DMS 273 treated with DMSO at 0.1 percent for 48 hours (cell line): ENCODE results near the gene MAB21L1.

Experiments
- DNase-seq: peaks from one replicate; lab custom pipeline; 2025; lab: John Stamatoyannopoulos, UW

Gene MAB21L1

GRCh38 chr13:35479706-35480105, 3.2 kb upstream of the MAB21L1 start:
- no peak for DNase-seq

- no peak for DNase-seq
Observed at GRCh38 chr13:35479038-35479492, 2.6 kb upstream of the MAB21L1 start.

- no peak for DNase-seq
Observed at GRCh38 chr13:35478271-35479037, 2.0 kb upstream of the MAB21L1 start.

DNA sequence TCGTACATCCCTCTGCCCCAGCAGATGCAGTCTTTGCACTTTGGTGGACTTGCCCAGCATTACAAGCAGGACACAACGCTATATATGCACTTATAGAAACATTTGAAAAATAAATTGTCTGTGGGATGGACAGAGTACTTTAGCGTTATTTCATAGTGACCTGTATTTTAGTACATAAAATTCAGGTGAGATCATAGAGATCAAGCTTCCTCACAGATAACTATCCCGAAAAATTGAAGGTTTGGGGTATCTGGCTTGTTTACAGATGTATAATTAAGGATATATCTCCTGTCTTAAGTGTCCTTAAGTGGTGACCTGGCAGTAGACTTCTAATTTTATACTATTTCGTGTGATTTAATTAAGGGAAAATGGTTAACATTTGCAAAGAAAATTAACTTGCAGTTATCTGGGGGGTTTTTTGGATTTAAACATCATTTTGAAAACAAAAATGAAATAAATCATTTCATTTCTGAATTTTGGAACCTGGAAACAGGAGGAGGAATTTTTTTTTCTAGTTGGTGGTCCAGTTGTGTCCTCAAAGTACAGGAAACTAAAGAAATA, 977 bp upstream of the MAB21L1 start:
- DNase-seq: no peak

DNA sequence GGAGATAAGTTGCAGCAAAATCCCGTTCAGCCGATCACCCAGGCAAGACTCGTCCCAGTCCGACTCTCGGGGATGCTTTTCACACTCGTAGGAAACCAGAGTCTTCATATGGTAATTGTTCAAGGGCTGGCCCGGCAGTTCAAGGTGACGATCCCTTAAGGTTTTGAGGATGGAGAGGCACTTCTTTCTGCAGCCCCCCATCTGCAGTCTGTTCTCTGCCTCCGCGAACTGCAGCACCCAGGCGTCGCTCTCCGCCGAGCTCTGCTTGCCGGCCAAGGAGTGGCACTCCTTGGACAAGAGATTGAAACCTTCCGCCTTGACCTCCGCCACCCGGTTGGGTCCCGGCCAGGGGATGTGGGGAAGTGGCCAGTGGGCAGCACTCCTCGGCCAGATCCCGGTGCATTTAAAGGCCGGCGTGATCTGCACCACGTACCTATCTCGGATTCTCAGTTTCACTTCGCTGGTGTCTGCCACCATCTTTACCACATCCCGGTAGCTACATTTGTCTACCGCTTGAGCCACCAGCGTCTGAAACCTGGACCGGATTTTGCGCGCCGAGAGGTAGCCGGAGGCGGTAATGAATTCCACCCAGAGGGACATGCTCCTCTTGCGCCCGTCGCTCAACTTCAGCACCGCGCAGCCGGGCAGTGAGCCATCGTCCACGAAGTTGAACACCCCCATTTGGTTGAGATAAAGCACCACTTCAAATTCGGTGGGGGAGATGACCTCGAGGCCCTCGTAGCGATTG, 1.1 kb downstream of the MAB21L1 start:
- DNase-seq: no peak

DNA sequence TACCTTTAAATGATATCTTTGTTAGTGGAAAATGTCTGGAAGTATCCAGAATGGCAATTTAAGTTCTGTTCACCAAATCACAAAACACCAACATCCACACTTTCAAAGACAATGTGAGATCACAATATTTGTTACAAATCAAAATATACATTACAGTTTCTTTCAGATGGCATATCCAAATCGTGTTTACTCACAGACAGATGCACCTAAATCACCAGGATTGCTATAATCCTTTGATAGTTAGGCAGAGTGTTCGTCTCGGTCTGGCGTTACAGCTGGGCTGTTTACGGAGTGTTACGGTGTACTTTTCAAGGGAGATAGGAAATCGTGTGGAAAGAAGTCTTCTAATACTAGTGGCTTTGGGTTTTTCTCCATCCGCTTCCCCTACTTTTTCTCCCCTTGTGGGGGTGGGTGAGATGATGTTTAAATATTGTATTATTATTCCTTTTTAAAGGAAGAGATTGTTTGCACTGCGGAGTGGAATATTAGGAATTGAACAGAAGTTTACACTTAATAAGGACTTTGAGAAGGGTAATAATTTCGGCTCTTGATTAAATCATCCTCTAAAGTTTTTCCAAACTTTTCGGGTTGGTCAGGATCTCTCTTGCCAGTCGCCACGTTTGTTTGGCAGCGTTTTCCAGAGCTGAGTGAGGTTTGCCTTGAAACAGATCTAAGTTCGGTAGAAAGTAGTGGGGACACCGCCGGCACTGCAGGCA, 1.8 kb downstream of the MAB21L1 start:
- DNase-seq: no peak

DNA sequence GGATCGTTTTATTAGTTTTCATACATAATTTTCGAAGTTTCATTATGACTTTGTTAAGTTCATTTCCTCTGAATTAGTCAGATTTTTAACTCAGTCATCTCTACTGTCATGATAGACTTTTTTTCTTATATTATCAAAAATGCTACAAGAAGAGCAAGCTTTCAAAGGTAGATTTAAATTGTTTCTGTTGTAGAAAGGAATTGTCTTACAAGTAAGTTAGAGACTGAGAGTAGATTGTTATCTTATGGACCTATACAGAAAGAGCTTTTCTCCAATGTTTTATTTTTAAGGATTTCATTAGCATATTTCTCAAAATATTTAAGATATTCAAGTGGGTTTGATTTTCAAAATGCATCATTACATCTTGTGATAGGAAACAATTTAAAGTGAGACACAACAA, 2.7 kb downstream of the MAB21L1 start:
- DNase-seq: no peak

DNA sequence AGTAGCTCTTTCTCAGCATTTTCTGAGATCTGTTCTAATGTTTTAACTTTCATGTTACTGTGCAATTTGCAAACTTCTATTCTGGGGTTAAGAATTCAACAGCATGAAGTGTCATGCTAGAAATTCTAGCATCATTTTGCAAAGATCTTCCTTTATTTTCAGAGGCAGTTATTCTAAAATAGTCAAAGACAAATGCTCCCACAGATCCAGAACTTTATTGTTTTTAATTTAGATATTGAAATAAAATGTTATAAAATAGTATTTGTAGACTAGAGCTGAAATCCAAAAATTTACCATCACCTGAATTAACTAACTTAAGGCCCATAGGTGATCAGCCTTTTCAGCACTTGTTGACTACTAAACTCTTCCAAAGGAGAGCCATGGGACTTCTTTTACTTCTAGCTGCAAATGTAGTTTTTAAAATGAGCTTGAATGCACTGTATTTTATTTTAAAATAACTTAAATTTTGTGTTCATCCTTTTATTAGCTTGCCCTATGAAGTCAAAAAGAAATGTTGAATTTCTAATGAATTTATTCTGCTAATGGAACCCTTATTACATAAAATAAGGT, 3.2 kb downstream of the MAB21L1 start:
- DNase-seq: no peak

DNA sequence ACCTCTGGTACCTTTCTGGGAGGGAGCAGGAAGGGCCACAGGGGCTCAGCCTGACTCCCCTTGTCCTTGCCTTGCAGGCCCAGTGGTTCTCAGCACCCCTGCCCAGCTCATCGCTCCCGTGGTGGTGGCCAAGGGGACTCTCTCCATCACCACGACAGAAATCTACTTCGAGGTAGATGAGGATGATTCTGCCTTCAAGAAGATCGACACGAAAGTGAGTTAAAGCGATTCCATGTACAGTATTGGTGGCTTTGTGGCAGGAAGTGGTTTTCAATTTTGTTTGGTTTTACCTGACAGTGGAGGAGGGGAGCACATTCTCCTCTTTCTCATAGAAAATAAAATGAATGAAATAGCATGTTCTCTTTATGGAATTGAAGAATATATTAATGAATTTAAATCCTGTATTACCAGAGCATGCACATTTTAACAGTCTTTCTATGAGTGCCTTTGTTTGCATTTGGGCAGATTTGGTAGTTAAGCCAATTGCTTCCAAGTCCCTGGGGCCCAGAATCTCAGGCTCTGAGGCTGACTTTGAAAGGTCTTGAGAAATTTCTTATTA, 4.1 kb downstream of the MAB21L1 start:
- DNase-seq: no peak

DNA sequence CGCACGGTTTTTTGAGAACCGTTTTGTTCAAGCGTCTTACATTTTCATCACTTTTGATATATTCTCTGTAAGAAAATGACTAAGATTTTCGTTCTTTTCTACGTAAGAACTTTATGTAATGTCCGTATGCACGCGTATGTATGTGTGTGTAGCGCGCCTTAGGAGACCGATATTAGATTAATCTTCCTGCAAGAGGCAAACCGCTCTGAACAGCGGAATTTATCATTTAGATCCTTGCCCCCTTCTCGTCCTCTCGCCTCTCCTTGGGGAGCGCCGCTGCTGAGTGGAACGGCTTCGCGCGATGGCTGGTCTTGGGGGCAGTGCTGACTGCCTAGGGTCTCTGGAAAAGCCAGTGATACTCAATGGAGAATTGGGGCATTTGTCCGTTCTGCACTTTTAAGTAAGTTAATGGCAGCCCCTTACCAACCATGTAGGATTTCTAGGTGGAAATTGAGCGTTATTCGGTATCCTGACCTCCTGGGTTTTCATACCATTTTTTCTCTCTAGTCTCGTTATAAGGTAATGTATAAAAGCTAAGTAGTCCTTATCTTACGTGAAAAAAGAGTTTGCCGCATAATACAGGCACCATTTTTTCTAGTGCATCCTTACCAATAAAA, 4.7 kb downstream of the MAB21L1 start:
- no peak for DNase-seq

DNA sequence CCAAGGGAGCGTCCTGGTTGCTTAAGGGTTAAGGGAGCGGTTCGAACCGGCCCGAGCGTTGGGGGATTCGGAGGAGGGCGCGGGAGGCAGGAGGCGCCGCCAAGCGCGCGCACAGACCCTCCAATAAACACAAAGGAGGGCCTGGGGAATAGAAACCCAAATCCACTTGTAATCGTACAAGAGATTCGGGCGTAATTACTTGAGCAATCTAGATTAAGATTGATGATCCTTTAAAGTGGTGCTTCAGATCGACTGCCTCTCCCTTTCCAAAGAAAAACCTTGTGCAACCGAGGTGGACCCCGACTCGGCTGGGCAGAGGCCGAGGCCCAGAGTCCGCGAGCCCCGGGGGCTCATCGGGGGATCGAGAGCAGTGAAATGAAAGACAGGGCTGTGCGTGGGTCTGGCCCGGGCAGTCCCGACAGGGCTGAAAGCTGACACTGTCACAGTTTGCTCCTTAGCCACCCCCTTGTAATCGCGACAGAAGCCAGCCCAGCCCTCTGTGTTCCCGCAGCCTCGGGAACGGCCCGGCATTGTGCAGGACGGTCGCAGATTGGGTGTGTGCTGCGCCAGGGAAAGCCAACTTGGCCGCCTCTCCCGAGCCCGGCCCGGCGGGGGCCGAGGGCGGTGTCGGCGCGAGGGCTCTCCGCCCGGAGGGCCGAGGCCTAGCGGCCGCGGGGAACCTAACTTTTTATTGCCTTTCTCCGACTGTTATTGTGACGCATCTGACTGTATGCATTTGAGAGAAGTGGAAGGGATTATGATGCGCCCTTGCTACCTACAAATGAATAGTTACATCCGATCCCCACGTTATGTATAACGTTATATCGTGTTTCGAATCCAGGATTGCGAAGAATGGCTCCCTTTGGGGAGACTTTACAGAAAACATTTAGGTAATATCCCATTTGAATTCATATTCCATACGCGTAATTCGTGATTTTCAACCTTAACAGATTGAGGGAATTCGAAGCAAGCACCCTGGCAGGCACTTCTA, 5.5 kb downstream of the MAB21L1 start:
- no peak for DNase-seq

GRCh38 chr13:35469806-35470525, 6.5 kb downstream of the MAB21L1 start:
- DNase-seq: no peak

GRCh38 chr13:35468195-35468594, 8.3 kb downstream of the MAB21L1 start:
- no peak for DNase-seq

- no peak for DNase-seq
Observed at GRCh38 chr13:35465371-35465770, 11.1 kb downstream of the MAB21L1 start.

DNA sequence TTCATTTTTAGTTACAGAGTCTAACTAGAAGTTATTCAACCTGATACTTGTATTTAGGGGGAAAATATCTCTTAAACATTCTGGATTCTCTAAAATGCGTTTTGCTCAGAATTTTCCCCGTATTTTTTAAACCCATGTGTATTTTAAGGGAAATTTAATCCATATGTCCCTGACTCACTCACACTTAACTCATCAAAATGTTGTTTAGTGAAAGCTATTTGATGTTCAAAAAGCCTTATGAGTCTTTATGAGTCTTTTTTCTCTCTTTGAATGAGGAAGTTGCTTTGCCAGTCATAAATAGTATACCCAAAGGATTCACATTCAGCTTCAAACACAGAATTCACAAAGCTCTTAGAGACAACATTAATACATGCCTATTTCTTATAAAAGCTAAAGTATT, 16.4 kb downstream of the MAB21L1 start:
- no peak for DNase-seq

DNA sequence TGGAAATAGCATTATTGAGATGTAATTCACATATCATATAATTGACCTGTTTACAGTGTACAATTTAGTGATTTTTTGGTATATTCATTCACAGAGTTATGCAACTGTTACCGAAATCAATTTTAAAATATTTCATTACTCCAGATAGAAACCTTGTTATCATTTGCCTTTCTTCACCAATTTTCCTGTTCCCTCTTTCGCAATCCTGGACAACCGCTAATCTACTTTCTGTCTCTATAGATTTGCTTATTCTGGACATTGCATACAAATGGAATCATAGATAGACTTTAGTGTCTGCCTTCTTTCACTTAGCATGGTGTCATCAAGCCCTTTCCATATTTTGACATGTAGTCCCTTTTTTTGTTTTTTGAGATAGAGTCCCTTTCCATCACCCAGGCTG, 19.2 kb downstream of the MAB21L1 start:
- no peak for DNase-seq

- DNase-seq: no peak
Observed at GRCh38 chr13:35455022-35455421, 21.5 kb downstream of the MAB21L1 start.

DNA sequence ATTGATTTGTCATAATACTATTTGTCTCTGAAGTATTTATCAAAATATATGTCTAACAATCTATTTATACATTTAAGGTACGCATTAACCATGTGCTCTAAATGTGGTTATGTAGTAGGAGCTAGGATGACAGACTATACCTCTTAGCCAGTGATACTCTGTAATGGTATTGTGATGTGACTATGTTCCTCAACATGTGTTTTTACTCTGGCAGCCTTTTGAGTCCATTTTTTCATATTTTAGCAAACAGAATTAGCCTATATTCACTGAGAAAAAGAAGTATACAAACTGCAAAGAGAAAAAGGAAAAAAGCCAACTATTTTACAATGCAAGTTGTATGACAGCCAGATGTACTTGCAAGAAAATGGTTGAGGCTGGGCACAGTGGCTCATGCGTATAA, 26.7 kb downstream of the MAB21L1 start:
- no peak for DNase-seq

DNA sequence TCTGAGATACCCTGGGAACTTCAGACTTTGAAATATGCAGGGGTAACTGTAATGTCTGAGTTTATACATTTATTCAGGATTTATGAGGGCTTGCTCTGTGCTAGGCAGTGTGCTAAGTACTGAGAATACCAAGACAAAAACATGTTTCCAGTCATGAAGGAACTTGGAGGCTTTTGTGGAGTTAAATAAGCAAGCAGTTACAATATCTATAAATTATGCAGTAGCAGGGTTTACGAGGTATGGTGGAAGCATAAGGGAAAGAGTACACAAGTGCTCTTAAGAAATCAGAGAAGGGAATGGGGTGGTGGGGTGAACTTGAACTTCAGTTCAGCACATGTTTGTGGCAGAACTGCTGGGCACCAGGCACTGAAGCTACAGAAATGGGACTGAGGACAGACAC, 28.0 kb downstream of the MAB21L1 start:
- DNase-seq: no peak
